Stimulated activated naive CD4-positive, alpha-beta T cell (primary cell): ENCODE results near the gene OPHN1.
A peak's percentile ranks its signal among the peaks of the same experiment; 100 is the strongest.

Experiments
- DNase-seq, 6 experiments: peaks; one replicate each; lab custom pipeline; 2025; lab: John Stamatoyannopoulos, UW

OPHN1 gene

DNA sequence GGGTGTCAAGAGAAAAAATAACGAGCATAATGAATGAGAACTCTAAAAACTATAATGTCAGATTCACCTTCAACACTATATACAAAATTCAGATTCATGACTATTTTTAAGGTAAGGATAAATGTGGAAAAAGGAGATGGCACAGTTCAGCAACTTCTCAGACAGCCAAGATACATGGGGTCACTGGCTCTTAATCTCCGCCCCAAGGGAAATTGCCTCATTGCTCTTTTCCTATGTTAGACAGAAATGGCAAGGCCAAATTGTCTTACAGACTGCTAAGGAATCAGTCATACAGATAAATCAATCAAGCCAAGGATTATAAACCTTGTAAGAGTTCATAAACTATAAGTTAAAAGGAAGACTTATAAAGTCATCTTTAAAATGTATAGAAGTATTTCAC is 183.4 kb downstream of the OPHN1 start:
- no peak for DNase-seq

DNA sequence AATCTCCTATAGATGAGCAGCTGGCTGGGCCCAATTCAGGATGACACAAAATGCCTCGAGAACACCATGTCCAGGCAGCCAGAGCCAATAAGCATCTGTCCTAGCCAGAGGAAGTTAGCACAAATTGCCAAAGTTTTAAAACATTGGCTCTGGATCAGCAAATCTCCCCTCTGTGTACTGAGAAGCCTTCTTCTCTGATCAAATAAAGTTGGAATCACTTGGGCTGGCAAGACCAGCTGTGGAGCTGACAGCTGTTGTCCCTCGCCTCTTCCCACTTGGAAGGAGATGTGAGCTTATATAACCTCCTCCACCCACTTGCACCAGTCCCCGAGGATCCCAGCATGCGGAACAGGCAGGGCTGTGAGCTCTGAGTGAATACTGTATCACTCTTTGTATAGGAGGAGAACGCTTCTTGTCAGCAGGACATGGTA is 183.9 kb downstream of the OPHN1 start:
- no peak for DNase-seq

GRCh38 chrX:68238568-68238967 is 194.7 kb downstream of the OPHN1 start:
- DNase-seq: no peak

GRCh38 chrX:68234171-68234910 is 199.0 kb downstream of the OPHN1 start:
- no peak for DNase-seq

DNA sequence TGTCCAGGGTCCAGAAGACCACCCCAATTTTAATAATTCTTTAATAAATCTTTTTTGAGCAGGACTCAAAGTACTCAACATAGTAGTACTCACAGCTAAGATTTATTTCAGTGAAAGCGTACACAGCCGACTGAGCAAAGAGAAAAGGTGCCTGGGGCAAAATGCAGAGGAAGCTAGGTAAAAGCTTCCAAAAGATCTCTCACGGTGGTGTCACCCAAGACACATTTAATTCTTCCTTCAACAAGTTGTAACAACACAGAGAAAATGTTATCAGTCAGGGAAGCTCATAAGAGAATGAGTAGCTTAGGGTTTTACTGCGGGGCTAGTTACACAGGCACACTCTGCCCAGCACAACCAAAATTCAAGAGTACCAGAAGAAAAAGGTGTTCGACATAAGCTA is 201.1 kb downstream of the OPHN1 start:
- no peak for DNase-seq

- DNase-seq: no peak
Measured at GRCh38 chrX:68209008-68209407, 224.3 kb downstream of the OPHN1 start.

GRCh38 chrX:68204521-68205038 is 228.7 kb downstream of the OPHN1 start:
- no peak for DNase-seq

- no peak for DNase-seq
Measured at GRCh38 chrX:68203646-68204045, 229.6 kb downstream of the OPHN1 start.

DNA sequence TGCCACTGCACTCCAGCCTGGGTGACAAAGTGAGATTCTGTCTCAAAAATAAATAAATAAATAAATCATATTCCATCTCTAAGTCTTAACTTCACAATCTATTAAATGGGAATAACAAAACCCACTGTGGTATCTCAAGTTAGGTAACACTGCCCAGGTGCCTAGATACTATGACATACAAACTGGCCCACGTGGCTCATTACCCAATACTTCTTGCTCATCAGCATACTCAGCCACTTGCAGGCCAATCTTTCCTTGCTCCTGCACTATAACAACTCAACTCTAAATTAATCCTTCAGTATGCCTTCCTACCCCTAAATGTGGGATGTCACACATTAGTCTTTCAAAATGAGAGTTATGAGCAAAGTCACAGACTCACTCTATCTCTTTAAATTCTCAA is 230.1 kb downstream of the OPHN1 start:
- no peak for DNase-seq

DNA sequence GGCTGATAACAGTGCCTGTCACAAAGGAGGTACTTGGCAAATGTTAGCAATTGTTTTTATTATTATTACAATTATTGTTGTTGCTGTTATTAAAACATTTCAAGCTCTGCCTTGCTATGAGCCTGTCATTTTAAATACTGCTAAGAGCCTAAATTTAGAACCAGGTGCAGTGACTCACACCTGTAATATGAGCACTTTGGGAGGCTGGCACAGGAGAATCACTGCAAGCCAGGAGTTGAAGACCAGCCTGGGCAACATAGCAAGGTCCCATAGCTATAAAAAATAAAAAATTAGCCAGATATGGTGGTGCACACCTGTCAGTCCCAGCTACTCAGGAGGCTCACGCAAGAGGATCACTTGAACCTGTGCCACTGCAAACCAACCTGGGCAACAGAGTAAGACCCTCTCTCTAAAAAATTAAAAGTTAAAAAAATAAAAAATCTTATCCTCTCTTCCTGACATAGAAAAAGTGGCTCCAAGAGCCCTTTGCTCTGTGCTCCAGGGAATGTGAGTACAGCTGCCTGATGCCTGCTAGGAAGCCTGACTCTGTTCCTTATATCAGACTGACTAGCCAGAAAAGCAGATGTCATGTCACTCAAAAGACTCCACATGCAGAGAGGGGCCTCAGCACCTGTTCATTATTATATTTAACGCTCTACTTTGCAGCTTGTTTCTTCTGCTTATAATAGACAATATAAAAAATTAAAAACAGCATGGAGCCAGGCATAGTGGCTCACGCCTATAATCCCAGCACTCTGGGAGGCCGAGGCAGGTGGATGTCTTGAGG is 234.0 kb downstream of the OPHN1 start:
- no peak for DNase-seq

GRCh38 chrX:68196939-68197791 is 236.1 kb downstream of the OPHN1 start:
- peak in 2 of 6 experiments; percentile 16 to 20 for DNase-seq

DNA sequence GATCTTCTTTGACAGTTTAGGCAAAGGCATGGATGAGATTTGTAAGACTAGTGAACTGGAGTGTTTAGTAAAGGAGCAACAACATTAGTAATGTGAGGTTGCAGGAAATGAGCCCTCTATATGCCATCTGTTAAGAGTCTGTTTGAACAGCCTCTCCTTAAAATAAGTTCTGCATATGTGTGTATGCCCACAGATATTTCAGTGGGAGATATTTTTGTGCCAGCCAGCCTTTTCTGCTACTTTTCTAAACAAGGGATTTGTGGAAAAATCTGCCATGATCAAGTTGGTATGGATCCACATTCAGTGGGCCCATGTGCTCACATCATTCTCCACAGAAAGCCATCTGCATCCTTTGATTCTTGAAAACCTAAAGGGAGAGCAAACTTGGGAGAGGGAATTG is 237.7 kb downstream of the OPHN1 start:
- no peak for DNase-seq

- DNase-seq: no peak
Measured at GRCh38 chrX:68193786-68194185, 239.5 kb downstream of the OPHN1 start.

GRCh38 chrX:68193234-68193633 is 240.1 kb downstream of the OPHN1 start:
- no peak for DNase-seq

DNA sequence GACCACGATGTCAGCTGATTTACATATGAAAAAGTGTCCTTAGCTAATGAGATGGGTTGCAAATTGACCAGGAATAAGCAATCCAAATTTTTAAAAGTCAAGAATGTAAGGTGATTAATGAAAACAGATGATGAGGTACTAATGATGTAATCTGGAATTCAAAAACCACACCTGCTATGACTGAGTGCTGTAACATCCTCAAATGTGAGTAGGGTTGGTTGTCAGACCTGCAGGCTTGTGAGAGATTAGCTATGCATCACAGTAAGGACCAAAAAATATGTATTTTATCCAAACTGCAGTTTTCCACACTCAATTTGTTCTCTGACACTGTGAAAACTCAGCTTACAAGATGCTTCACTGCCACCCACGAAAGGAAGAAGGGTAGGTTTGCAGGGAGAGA is 242.5 kb downstream of the OPHN1 start:
- no peak for DNase-seq

GRCh38 chrX:68186552-68187262 is 246.6 kb downstream of the OPHN1 start:
- DNase-seq: no peak

- DNase-seq: no peak
Measured at GRCh38 chrX:68185161-68185560, 248.1 kb downstream of the OPHN1 start.

- peak in 1 of 6 experiments; percentile 1 for DNase-seq
Measured at GRCh38 chrX:68183612-68184214, 249.6 kb downstream of the OPHN1 start.

DNA sequence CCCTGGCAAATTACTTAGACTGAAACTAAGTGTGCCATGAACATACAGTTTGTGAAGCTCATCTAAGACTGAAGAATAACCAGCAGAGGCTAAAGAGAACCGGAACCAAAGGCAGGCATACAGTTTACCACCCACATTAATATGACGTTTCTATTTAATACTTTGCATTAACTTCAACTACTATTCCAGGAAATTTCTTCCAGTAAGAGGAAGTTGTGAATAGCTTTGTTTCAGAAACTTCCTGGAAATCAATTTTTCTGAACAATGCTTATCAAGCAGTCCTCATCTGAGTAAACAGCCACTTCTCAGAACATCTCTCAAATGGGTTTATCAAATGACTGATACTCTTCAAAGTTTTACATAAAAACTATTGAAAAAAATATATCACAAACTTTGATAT is 252.7 kb downstream of the OPHN1 start:
- DNase-seq: no peak

DNA sequence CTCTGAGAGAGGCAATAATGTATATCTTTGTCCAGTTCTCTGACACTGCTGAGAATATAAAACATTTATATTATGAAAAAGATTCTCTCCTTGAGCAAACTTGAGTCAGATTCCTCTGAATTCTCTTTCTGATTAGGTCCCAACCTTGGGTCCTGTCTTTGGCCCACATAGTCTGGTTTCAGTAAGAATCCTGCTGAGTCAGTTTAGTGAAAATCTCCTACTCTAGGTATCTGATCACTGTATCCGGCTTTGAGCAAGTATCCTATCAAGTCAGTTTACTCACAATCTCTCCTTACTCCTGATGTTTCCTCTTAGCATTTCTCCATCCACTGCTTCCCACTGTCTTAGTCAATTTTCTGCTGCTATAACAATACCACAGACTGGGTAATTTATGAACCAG is 253.9 kb downstream of the OPHN1 start:
- DNase-seq: no peak

DNA sequence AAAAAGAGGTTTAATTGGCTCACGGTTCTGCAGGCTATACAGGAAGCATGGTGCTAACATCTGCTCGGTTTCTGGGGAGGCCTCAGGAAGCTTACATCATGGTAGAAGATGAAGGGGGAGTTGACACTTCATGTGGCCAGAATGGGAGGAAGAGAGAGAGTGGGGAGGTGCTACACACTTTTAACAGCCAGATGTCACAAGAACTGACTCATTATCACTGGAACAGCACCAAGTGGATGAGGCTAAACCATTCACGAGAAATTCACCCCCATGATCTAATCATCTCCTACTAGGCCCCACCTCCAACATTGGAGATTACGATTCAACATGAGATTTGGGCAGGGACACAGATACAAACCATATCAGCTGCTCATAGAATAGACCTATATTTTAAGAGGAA is 255.8 kb downstream of the OPHN1 start:
- no peak for DNase-seq
